BJ (cell line): ENCODE data around the gene MEIS1. TPM values are rescaled to one million over a fixed set of nuclear protein-coding genes. Genes with fewer than 3 reads are reported as not detected.

Experiments used
- CTCF ChIA-PET: fragments of 350-600 bp; formaldehyde crosslinking; extraction: SDS; loops from one replicate; lab custom pipeline; 2021; ENCODE audit warnings: antibody characterized with exemption, inconsistent platforms; lab: Yijun Ruan, JAX
- POLR2A ChIA-PET: fragments of 300-600 bp; sonication (Branson Sonifier 250); formaldehyde crosslinking; extraction: SDS; loops from one replicate; lab custom pipeline; 2021; ENCODE audit warnings: antibody characterized with exemption; lab: Charles Lee
- DNase-seq: peaks from one replicate; pipeline ENCODE4 v3.0.0-alpha.2; 2011; ENCODE audit warnings: low read depth
- H3K27me3 ChIP-seq: 2 replicates; pipeline ENCODE4 v1.6.0; 2011; ENCODE audit warnings: low read length; ENCODE audit not compliant: control insufficient read depth, insufficient read depth
- H3K36me3 ChIP-seq: 2 replicates; pipeline ENCODE4 v1.5.1; 2011; ENCODE audit warnings: low read length; ENCODE audit not compliant: control insufficient read depth, insufficient read depth
- H3K4me3 ChIP-seq: 2 replicates; pipeline ENCODE4 v1.5.1; 2011; ENCODE audit warnings: low read depth, mild to moderate bottlenecking, control low read depth, low read length
- polyA plus RNA-seq: library from polyadenylated mRNA; depleted of rRNA; stranded (reverse); fragments of >200 nt; gene quantifications from 2 replicates; pipeline ENCODE4 v1.2.3, GENCODE V29; 2011
- TF ChIP-seq, protein P1 (sequence below): IDR thresholded peaks from 2 replicates; pipeline ENCODE4 v1.5.1; 2011; ENCODE audit warnings: low read depth, mild to moderate bottlenecking, control low read depth, inconsistent platforms, low read length, moderate library complexity; ENCODE audit not compliant: insufficient read depth

The MEIS1 gene
- polyA plus RNA-seq, 1 experiment: 65.7 TPM

DNA sequence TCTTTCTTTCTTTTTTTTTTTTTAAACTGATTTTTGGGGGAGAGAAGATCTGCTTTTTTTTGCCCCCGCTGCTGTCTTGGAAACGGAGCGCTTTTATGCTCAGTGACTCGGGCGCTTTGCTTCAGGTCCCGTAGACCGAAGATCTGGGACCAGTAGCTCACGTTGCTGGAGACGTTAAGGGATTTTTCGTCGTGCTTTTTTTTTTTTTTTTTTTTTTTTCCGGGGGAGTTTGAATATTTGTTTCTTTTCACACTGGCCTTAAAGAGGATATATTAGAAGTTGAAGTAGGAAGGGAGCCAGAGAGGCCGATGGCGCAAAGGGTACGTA, 587 bp downstream of the MEIS1 start:
- H3K4me3 ChIP-seq: peak overlapping the region; percentile 85
- CTCF ChIA-PET: interaction anchor here (1.0 to 4.1 kb wide), 4 partner anchors 9 to 1414 kb away, joined by 3 to 22 read pairs (median 4); no protein-coding TSS in a partner anchor
- TF ChIP-seq, protein P1, sequence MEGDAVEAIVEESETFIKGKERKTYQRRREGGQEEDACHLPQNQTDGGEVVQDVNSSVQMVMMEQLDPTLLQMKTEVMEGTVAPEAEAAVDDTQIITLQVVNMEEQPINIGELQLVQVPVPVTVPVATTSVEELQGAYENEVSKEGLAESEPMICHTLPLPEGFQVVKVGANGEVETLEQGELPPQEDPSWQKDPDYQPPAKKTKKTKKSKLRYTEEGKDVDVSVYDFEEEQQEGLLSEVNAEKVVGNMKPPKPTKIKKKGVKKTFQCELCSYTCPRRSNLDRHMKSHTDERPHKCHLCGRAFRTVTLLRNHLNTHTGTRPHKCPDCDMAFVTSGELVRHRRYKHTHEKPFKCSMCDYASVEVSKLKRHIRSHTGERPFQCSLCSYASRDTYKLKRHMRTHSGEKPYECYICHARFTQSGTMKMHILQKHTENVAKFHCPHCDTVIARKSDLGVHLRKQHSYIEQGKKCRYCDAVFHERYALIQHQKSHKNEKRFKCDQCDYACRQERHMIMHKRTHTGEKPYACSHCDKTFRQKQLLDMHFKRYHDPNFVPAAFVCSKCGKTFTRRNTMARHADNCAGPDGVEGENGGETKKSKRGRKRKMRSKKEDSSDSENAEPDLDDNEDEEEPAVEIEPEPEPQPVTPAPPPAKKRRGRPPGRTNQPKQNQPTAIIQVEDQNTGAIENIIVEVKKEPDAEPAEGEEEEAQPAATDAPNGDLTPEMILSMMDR: no peak
- no peak for DNase-seq
- POLR2A ChIA-PET: interaction anchor here (0.6 to 2.1 kb wide), 5 partner anchors 12 to 1608 kb away, joined by 3 to 17 read pairs (median 8); no protein-coding TSS in a partner anchor
- H3K36me3 ChIP-seq: peaks cover 10% of the 10 kb centered on the region
- H3K27me3 ChIP-seq: no peaks in the 10 kb centered on the region

DNA sequence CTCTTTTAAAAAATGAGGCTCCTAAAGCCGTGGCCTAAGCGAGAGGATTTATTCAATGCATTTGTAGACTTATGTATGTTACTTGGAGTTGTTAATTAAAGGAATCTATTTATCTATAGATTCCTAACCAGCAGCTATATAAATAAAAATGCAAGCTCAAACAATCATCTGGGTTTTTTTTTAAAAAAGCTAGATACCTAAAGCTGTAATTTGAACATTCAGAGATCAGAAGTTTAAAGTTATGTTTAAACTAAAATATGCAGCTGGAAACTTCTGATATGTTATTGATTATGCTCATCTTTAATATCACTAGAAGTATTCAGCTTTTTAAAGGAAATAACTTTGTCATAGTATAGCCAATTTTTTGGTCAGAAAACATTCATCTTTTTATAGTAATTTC, 1.0 kb downstream of the MEIS1 start:
- TF ChIP-seq, protein P1: no peak
- H3K27me3 ChIP-seq: no peaks in the 10 kb centered on the region
- peaks cover 13% of the 10 kb centered on the region for H3K36me3 ChIP-seq
- no peak for DNase-seq
- CTCF ChIA-PET: interaction anchor here (1.0 to 4.1 kb wide), 4 partner anchors 9 to 1414 kb away, joined by 3 to 22 read pairs (median 4); no protein-coding TSS in a partner anchor
- H3K4me3 ChIP-seq: peak overlapping the region; percentile 85
- POLR2A ChIA-PET: interaction anchor here (0.6 to 2.1 kb wide), 7 partner anchors 11 to 1608 kb away, joined by 3 to 17 read pairs (median 7); no protein-coding TSS in a partner anchor

DNA sequence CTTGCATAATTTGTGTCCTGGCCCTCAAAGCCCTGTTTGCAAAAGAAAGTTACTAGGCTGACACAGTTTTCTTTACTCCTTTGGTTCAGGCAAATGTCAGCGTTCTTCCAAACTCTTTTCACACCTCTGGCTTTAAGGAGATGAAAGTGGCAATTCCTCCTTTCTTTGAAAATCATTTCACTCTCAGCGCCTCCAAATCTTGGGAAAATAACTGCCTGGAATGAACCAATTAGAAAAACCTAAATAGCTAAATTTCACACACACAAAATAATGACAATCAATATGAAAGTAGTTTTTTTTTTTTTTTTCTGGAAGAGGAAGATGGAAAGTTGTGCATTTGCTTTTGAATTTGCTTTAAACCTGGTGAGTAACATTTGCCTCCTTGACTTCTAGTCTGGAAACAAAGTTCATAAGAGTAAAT, 1.7 kb downstream of the MEIS1 start:
- Histone ChIP-seq H3K4me3 (peak overlapping the region; percentile 85), H3K27me3 (no peaks in the 10 kb centered on the region), H3K36me3 (peaks cover 15% of the 10 kb centered on the region)
- TF ChIP-seq, protein P1: no peak
- ChIA-PET CTCF (interaction anchor here (0.6 to 1.3 kb wide), 3 partner anchors 8 to 1481 kb away, joined by 3 read pairs; no protein-coding TSS in a partner anchor), POLR2A (interaction anchor here (0.6 kb wide), 2 partner anchors 960 to 1434 kb away, joined by 3 to 5 read pairs; no protein-coding TSS in a partner anchor)
- no peak for DNase-seq

DNA sequence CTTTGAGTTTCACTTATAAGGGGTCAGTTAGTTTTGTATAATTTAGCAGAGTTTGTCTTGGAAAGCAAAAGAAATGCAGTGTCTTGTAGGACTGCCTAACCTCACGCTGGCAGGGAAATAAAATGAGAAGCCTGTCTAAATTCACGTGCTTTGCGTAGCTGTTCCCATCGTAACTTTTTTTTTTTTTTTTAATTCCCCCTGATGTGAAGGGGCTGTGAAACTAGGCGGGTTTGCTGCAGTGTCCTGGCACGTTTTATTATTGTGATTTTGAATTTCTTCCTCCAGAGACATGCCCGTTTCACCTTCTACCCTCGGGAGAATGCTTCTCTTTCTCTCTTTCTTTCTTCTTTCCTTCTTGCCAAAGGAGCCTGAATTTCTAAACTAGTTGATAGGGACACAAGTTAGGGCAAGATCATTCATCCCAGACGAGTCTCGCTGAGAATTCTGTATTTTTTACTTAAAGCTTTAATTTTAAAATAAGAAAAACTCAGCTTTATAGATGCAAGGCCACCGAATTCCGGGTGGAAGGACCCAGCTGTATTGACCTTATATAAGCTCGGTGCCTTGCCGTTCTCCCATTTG, 2.3 kb downstream of the MEIS1 start:
- ChIA-PET POLR2A (interaction anchor here (0.6 kb wide), 1 partner anchor 1480 kb away, joined by 3 read pairs; no protein-coding TSS in a partner anchor), CTCF (interaction anchor here (0.6 to 1.1 kb wide), 2 partner anchors 11 to 1480 kb away, joined by 3 to 4 read pairs; no protein-coding TSS in a partner anchor)
- Histone ChIP-seq H3K27me3 (no peaks in the 10 kb centered on the region), H3K4me3 (peak overlapping the region; percentile 85), H3K36me3 (peaks cover 15% of the 10 kb centered on the region)
- TF ChIP-seq, protein P1: no peak
- DNase-seq: no peak

DNA sequence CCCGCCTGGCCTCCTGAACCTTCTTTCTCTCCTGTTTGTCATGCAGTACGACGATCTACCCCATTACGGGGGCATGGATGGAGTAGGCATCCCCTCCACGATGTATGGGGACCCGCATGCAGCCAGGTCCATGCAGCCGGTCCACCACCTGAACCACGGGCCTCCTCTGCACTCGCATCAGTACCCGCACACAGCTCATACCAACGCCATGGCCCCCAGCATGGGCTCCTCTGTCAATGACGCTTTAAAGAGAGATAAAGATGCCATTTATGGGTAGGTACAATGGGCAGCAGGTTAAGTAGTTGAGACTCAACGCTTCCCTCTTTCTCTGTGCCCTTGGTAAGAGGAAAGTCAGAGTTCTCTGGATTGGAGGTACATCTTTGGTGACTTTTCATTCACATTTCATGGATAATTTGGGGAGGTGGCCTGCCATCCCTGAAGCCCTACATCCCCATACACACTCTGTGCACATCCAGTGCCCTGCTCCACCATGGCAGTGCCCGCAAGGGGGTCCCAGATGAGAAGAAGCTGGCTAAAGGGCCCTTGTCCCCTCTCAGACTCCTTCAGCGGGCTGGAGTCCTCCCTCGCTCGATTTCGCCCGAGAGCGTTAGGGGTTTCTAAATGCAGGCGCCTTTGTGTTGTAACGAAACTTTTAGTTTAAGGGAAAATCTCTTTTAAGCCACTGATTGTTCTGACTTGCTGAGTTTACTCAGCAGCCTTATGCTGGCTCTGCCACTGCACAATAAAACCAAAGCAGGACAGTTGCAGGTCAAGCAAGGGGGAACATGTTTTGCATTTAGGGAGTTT, 3.0 kb downstream of the MEIS1 start:
- Histone ChIP-seq H3K27me3 (no peaks in the 10 kb centered on the region), H3K36me3 (peaks cover 15% of the 10 kb centered on the region), H3K4me3 (peak overlapping the region; percentile 85)
- no peak for DNase-seq
- ChIA-PET POLR2A (interaction anchor here (0.6 to 0.7 kb wide), 2 partner anchors 451 to 1480 kb away, joined by 3 to 9 read pairs; no protein-coding TSS in a partner anchor), CTCF (interaction anchor here (1.1 to 2.4 kb wide), 3 partner anchors 10 to 1403 kb away, joined by 4 to 5 read pairs (median 5); no protein-coding TSS in a partner anchor)
- TF ChIP-seq, protein P1: no peak
